Limb (tissue), 2 donors: Measurements from ENCODE around the gene KIF17.

Source experiments
- DNase-seq, 2 donors: peaks; one replicate each; pipeline ENCODE4 v3.0.0-alpha.2; 2016; ENCODE audit errors: extremely low spot score in 2 of 2

The KIF17 gene

DNA sequence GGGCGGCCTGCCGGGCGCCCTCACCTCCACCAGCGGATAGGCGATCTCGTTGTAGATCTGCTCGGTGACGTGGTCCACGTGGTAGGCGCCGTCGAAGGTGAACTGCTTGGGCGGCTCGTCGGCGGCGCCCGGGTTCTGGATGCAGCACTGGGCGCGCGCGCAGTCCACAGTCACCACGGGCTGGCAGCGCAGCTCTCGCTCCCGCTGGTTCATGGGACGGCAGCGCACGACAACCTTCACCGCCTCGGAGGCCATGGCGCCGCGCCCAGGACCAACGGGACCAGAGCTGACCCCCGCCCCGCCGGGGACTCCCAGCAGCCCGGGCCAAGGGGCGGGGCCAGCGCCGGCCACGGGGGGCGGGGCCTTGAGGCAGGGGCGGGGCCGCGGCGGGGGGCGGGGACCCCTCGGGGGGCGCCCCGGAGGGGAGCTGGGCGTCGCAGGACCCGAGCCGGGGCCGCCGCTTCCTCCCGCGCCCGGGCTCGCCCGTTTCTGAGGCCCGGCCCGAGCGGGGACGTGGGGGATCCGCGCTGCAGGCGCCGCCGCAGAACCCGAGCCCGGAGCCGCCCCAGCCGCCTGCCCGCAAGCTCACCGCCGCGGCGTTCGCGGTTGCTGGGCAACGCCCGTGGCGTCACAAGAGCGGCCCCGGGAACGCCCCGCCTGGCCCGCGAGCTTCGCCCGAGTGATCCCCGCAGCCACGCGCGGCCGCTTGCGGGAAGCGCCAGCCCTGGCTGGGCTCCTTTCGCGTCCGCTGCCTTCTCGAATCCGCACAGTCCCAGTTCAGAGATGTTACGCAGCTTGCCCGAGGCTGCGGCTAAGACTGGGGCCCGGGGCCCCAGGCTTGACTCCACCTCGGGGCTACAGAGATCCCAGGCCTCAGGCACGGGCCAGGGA, at the start of gene KIF17:
Gene KIF17 (minus strand): TSS at position 556 of the 891 bp plus-strand sequence. CDS start 301 bp downstream, at position 255.
- peak; percentile 44 to 88 for DNase-seq

GRCh38 chr1:20767271-20767670, 49.5 kb upstream of the KIF17 start:
- DNase-seq = no peak

DNA sequence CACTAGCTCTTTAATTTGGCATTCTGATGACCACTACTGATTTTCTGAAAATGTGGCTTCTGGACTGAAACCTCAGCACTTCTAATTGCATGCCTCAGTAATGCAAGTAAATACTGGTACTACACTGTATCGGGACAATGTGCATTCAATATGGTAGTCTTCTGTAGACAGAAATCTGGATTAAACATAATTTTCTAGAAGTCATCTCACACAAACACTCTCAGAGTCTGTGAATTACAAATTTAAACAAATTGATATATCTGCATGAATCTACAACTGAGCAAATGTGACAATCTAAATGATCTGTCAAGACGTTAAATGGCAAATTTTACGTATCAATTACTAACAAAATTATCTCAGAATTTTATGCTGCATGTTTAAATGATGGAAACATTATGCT, 45.6 kb upstream of the KIF17 start:
- no peak for DNase-seq

- DNase-seq = no peak
These were observed 42.5 kb upstream of the KIF17 start for GRCh38 chr1:20760322-20760721.

- no peak for DNase-seq
These were observed 35.8 kb upstream of the KIF17 start for GRCh38 chr1:20753589-20753988.

DNA sequence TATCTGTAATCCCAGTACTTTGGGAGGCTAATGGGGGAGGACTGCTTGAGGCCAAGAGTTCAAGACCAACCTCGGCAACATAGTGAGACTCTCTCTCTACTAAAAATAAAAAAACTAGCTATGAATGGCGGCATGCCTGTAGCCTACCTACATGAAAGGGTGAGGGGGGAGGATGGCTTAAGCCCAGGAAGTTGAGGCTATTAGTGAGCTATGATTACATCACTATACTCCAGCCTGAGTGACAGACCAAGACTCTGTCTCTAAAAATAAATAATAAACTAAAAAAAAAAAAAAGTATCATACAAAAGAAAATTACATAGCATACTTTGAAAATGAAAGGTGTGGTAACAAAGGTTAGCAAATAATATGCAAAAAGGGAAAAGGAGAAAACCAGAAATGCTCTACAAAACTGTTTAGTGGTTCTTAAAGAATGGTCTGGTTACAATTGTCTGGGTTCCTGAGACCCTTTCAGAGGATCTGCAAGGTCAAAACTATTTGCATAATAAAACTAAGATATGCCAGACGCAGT, 33.7 kb upstream of the KIF17 start:
- DNase-seq = no peak

DNA sequence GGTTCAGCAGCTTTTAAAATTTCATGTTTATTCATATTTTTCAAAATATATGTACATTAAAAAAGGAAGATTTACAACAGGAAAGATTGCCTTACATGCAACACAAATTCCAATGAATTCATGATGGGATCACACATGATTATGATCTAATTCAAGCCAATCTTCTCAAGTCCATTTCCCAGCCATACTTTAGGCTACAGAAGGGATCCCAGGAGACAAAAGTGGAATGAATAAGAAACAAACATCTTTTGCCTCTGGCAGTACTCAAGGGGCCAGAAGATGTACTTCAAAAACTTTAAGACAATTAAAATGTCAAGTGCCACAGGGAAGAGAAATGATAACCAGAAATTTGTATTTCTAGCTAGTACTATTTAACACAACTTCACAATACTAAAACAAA, 24.9 kb upstream of the KIF17 start:
- DNase-seq = no peak

DNA sequence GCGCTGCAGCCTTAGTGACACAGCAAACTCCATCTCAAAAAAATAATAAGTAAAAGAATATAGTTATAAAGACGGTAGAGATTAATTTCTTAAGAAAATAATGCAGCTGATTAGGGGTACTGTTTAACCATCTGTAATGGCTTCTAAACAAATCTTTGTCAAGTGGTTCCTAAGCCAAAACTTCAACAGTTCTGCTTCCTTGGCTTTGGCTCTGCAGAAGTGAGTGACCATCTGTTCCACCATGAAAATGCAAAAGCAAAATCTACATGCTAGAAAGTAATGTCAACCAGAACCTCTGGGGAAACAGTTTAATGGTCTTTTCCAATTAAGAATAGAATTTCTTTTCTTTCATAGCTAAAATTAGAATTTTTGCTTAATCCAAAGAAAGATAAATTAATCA, 23.0 kb upstream of the KIF17 start:
- DNase-seq = no peak

DNA sequence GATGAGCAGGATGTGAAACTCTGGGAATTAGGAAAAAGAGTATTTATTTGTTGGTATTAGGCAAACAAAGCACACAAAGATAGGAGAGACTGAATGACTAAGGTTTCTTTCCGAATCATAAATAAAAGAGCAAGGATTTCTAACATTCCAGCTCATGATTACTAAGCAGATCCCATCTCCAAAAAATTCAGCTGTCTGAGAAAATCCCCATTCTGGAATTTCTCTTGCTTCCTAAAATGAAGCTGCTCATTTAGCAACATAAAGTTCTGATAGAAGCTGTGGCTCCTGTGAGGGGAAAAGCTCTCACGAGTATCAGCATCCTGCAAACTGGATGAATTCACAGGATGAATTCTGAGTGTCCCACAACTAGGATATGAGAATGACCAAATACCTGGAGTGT, 21.4 kb upstream of the KIF17 start:
- DNase-seq = no peak

DNA sequence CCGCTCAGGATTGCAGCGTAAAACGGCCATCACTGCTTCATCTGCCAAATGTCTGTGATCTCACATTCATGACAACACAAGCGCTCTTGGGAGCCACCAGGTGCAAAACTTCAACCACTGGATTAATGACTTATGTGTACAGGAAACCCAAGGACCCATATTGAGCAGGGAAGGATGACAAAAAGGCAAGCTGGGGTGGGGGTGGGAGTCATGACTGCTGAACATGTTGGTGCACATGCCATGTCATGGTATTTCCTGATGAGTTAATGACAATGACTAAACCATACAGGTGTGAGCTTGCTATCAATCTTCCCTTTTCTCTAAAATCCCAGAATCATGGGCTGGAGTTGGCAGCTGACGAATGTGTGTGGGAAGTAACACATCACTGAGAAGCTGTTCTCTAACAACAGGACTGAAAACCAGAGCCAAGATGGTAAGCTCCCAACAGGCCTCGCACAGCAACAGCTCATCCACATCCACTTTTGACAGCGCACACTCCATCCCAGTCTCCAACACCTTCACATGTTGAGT, 17.8 kb upstream of the KIF17 start:
- no peak for DNase-seq

DNA sequence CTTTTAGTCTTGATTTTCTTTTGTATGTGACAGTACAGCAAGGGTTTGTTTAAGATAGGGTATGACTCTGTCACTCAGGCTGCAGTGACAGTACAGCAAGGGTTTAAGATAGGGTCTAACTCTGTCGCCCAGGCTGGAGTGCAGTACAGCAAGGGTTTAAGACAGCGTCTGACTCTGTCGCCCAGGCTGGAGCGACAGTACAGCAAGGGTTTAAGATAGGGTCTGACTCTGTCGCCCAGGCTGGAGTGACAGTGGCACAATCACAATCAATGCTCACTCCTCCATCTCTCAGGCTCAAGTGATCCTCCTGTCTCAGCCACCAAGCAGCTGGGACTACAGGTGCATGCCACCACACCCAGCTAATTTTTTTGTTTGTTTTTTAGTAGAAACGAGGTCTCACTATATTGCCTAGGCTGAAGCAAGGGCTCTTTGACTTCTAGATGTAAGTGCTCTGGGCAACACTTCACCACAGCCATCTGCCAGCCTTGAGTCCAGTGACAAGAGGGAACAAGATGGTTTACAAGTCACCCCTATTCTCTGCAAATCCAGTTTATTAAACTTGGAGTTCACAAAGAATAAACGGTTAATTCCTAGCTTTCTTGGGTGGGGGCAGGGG, 15.7 kb upstream of the KIF17 start:
- DNase-seq = no peak

GRCh38 chr1:20732588-20733359, 15.0 kb upstream of the KIF17 start, which contains the start of gene SH2D5:
Gene SH2D5, minus strand, starts transcription at chr1:20732703. Its CDS starts 4,659 bp downstream, at chr1:20728044.
- peak; percentile 31 to 60 for DNase-seq

- DNase-seq = peak; percentile 37 to 81
These were observed 14.3 kb upstream of the KIF17 start for GRCh38 chr1:20732071-20732587.

DNA sequence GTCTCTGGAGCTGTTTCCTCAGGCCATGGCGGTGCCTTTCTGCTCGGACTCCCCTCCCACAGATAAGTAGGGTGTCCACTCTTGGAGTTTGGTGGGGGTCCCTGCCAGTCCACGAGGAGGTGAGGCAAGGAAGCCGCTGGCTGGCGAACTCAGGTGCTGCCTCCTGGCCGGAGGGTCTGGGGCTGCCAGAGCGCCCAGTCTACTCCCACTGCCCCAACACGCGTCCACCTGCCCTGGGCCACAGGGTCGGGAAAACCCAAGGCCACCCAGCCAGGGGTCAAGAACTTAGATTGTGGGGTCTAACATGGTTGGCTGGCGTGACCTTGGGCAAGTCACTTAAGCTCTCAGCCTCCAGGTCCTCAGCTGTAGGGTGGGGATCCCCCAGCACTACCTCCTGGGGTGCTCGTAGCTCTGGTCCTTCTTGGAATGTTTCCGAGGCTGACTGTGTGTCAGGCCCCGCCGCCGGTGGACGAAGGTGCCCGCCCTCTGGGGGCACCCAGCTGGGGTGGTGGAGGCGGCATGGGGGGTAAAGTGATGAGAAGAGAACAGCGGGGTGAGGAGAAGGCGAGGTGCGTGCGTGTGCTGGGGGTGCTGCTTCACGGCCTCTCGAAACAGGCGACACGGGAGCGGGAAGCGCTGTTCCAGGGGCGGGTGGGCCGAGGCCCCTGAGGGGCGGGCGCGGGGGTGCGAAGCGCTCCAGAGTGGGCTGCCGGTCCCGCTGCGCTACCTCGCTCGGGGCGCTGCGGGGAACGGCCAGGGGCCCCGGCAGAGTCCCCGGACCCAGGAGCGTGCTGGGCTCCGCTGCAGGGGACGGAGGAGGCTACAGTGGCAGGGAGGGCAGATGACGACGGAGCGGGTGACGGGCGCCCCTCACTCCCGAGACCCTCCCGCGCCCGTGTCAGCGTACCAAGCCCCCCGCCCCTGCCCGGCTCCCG, 13.5 kb upstream of the KIF17 start:
- no peak for DNase-seq

- no peak for DNase-seq
These were observed 12.9 kb upstream of the KIF17 start for GRCh38 chr1:20730690-20731056.

GRCh38 chr1:20729990-20730689, 12.3 kb upstream of the KIF17 start:
- no peak for DNase-seq

GRCh38 chr1:20729155-20729931, 11.5 kb upstream of the KIF17 start:
- DNase-seq = no peak

DNA sequence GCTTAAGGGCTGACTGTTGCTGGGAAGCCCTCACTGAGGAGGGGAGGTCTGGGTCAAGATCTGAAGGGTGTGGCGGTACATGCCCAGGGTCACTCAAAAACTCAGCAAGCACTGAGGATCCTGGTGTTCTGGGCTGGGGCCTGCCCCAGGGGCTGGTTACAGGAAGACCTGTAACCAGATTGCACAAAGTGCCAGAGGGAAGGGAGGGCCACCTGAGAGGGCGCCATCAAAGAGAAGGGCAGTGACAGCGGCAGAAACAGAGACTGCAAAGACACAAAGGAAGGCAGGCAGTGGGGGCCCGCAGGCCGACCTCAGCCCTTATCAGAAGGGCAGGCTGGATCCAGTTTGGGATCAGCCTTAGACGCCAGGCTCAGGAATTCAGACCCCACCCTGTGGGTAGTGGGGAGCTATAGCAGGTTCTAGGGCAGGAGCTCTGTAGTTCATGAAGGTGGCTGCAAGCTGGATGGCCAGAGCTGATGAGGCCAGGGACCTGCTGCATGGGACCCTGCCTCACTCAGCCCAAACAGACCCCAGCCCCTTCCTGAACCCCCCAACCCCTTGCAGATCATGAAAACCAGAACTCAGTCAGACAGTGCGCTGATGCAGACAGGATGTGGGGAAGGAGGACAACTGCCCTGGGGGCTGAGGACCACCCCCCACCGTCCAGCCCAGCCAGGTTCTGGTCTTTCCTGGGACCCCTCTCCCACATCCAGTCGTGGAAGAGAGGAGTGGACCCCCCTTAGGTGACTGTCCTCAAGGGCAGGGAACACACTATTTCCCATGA, 10.8 kb upstream of the KIF17 start:
- DNase-seq = no peak
